ENCODE measurements around the gene NPBWR2.

Gene NPBWR2

GRCh38 chr20:64058536-64058935 is 48.8 kb downstream of the NPBWR2 start:
- no peak for DNase-seq

GRCh38 chr20:64057628-64058498 is 49.5 kb downstream of the NPBWR2 start:
- peak in 33 of 51 donors; percentile 3 to 66 (median 21) for DNase-seq

- no peak for DNase-seq
These were observed 50.3 kb downstream of the NPBWR2 start for GRCh38 chr20:64056889-64057627.

- no peak for DNase-seq
These were observed 50.8 kb downstream of the NPBWR2 start for GRCh38 chr20:64056639-64056888.

GRCh38 chr20:64055893-64056638 is 51.3 kb downstream of the NPBWR2 start:
- no peak for DNase-seq

GRCh38 chr20:64055396-64055892 is 51.9 kb downstream of the NPBWR2 start:
- no peak for DNase-seq

GRCh38 chr20:64053841-64054661 is 53.3 kb downstream of the NPBWR2 start:
- no peak for DNase-seq
